Smooth muscle cell of trachea (primary cell): ENCODE measurements around the gene WNT10A. TPM values are rescaled to one million over a fixed set of nuclear protein-coding genes. Genes with fewer than 3 reads are reported as not detected.

Experiments used
- total RNA-seq: library from RNA; depleted of rRNA; stranded (reverse); fragments of >200 nt; gene quantifications from 2 replicates; pipeline ENCODE4 v1.2.1, GENCODE V29; 2014

The WNT10A gene
- total RNA-seq, result not detected in 2 replicates

DNA sequence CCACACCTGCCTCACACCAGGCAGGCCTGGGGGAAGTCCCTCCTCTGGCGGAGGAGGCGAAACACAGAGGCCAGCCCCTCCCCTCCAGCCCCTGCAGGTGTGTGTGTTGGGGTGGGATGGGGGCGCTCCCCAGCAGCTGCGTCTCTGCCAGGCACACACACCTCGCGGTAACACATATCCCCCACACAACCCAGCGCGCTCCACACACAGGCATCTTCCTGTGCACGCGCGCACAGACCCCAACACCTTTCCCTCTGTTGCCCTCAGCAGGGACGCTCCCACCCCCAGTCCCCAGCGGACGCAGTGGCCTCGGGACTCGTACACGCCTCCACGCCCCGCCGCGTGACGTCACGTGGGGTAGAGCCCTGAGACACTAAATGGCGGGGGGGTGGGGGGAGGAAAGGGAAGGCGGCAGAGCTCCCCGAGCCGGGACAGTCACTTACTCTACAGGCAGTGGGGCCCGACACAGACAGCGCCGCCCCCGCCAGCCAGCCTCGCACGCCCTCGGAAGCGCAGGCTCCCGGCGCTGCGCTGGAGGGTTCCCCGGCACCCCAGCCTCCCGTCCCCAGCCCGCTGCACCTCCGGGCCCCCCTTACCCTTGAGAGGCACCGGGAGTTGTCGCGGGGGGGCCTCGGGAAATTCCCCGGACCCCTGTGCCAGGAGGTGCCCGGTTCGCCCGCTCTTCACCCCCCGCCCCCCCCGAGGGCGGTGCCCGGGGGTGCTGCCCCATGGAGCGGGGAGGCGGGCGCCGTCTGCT, at the start of gene WNT10A:
Gene WNT10A, plus strand, starts transcription at position 751 of the 757 bp plus-strand sequence. CDS start 144 bp downstream, outside the sequence.

DNA sequence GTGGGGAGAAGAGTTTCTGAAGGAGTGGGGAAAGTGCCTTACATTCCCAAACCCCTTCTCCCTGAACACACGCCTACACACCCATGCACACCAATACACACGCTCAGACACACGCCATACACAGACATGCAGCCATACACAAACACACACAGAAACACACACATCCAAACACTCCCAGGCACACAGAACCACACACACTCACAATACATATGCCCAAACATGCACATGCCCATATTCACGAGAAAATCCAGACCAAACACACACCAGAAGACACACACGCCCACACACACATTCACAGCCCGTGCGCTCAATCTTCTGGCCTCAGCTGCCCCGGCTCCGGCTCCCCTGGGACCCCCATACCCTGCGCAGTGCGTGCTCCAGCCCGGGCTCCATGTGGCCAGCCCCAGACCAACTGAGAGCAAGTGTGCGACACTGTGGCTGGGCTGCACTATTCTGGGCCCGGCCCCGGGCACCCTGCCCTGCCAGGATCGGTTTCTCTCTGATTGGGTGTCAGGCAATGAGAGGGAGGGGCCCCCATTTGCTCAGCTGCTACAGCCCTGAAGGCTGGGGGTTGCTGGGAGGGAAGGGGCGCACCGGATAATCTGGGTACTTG, 49.2 kb upstream of the WNT10A start, which contains the start of gene PRKAG3:
Gene PRKAG3, minus strand, starts transcription at position 426 of the 613 bp plus-strand sequence.

DNA sequence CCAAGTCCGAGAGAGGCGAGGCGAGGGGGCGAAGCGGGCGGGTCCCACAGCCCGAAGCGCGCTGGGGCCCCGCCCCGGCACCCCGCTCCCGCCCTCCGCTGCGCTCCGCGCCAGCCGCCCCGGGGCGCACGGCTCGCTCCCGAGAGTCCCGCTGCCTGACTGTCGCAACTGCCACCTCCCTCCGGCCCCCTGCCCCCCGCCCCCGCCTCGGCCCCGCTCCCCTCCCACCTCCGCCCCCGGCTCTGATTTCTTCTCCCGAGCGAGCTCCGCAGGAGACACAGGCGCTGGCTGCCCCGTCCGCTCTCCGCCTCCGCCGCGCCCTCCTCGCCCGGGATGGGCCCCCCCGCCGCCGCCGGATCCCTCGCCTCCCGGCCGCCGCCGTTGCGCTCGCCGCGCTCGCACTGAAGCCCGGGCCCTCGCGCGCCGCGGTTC, 21.1 kb upstream of the WNT10A start, which contains the start of gene WNT6:
Gene WNT6, plus strand, starts transcription at position 250 of the 432 bp plus-strand sequence. CDS start 233 bp downstream, outside the sequence.

Other genes starting within 250 kb of the WNT10A start
- gene ZNF142, start 221.2 kb upstream of the WNT10A start, total RNA-seq, result 10.2 and 12.1 TPM in 2 replicates
- 32.3 and 41.9 TPM in 2 replicates for gene BCS1L, start 221.2 kb upstream of the WNT10A start, total RNA-seq
- 19.6 and 28.4 TPM in 2 replicates for gene RNF25, start 208.8 kb upstream of the WNT10A start, total RNA-seq
- 37.2 and 46.1 TPM in 2 replicates for gene STK36, start 208.8 kb upstream of the WNT10A start, total RNA-seq
- 6.3 and 14.2 TPM in 2 replicates for gene TTLL4, start 170.0 kb upstream of the WNT10A start, total RNA-seq
- gene CYP27A1, start 98.7 kb upstream of the WNT10A start, total RNA-seq, result 19.1 and 53.1 TPM in 2 replicates
- 0.15 and 0.50 TPM in 2 replicates for gene PRKAG3, start 49.0 kb upstream of the WNT10A start, total RNA-seq
- gene WNT6, start 21.0 kb upstream of the WNT10A start, total RNA-seq, result not detected in 2 replicates
- gene CDK5R2, start 78.8 kb downstream of the WNT10A start, total RNA-seq, result under 0.01 and 0.17 TPM in 2 replicates
- under 0.01 TPM in 1 of 2 replicates, not detected in the other for gene FEV, start 104.3 kb downstream of the WNT10A start, total RNA-seq
- not detected in 2 replicates for gene CRYBA2, start 112.6 kb downstream of the WNT10A start, total RNA-seq
- gene CFAP65, start 160.7 kb downstream of the WNT10A start, total RNA-seq, result under 0.01 TPM in 1 of 2 replicates, not detected in the other
- gene IHH, start 180.1 kb downstream of the WNT10A start, total RNA-seq, result under 0.01 TPM in 1 of 2 replicates, not detected in the other